ENCODE data around the gene PKD2.

DNA sequence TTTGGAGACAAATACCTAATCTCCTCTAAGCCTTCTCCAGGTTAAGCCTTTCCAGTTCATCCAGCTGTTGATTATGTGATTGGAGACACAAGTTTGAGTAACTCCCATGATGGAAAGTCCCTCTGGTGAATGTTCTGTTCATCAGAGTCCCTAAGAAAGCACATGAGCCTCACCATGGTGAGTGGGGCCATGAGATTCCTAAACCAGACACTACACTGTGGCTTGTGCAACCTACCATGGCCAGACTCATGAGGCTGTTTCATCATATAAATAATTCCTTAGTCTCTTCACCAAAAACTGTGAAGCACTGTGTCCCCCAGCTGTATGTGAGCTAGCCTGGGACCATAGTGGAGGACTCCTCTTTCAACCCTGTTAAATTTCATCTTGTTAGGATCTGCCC lies 14.4 kb downstream of the PKD2 start:
- TF ChIP-seq, protein P1, sequence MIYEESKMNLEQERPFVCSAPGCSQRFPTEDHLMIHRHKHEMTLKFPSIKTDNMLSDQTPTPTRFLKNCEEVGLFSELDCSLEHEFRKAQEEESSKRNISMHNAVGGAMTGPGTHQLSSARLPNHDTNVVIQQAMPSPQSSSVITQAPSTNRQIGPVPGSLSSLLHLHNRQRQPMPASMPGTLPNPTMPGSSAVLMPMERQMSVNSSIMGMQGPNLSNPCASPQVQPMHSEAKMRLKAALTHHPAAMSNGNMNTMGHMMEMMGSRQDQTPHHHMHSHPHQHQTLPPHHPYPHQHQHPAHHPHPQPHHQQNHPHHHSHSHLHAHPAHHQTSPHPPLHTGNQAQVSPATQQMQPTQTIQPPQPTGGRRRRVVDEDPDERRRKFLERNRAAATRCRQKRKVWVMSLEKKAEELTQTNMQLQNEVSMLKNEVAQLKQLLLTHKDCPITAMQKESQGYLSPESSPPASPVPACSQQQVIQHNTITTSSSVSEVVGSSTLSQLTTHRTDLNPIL (CRISPR knock-in tag; IDR thresholded peaks at IDR 0.05; ENCODE audit: low read depth): no peak
- TF ChIP-seq ZFP3 (CRISPR knock-in tag; IDR thresholded peaks at IDR 0.05) (no peak), GLIS3 (CRISPR knock-in tag; IDR thresholded peaks at IDR 0.05) (no peak), RARB (CRISPR knock-in tag; IDR thresholded peaks at IDR 0.05) (no peak), BACH2 (CRISPR knock-in tag; IDR thresholded peaks at IDR 0.05; ENCODE audit: borderline replicate concordance) (no peak), ZNF8 (CRISPR knock-in tag; IDR thresholded peaks at IDR 0.05) (no peak)
- TF ChIP-seq, protein P2, sequence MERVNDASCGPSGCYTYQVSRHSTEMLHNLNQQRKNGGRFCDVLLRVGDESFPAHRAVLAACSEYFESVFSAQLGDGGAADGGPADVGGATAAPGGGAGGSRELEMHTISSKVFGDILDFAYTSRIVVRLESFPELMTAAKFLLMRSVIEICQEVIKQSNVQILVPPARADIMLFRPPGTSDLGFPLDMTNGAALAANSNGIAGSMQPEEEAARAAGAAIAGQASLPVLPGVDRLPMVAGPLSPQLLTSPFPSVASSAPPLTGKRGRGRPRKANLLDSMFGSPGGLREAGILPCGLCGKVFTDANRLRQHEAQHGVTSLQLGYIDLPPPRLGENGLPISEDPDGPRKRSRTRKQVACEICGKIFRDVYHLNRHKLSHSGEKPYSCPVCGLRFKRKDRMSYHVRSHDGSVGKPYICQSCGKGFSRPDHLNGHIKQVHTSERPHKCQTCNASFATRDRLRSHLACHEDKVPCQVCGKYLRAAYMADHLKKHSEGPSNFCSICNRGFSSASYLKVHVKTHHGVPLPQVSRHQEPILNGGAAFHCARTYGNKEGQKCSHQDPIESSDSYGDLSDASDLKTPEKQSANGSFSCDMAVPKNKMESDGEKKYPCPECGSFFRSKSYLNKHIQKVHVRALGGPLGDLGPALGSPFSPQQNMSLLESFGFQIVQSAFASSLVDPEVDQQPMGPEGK (CRISPR knock-in tag; IDR thresholded peaks at IDR 0.05; ENCODE audit: borderline replicate concordance): no peak
